Stimulated activated CD4-positive, alpha-beta T cell treated with anti-CD3 and anti-CD28 coated beads, Interleukin-2, amount 100 ng/mL, for 48 hours (primary cell): ENCODE data around the gene ADCY2.
A peak's percentile ranks its signal among the peaks of the same experiment; 100 is the strongest.

Source experiments
- DNase-seq, 2 donors: peaks; one replicate each; pipeline ENCODE4 v3.0.0-alpha.2; 2020

ADCY2 gene

GRCh38 chr5:7753181-7753580 lies 357.2 kb downstream of the ADCY2 start:
- no peak for DNase-seq

- no peak for DNase-seq
These were observed 357.7 kb downstream of the ADCY2 start for GRCh38 chr5:7753596-7753995.

- no peak for DNase-seq
These were observed 358.6 kb downstream of the ADCY2 start for GRCh38 chr5:7754490-7754889.

GRCh38 chr5:7754997-7755596 lies 359.2 kb downstream of the ADCY2 start:
- peak; percentile 24 to 46 for DNase-seq

GRCh38 chr5:7755958-7756357 lies 360.0 kb downstream of the ADCY2 start:
- no peak for DNase-seq

- no peak for DNase-seq
These were observed 360.5 kb downstream of the ADCY2 start for GRCh38 chr5:7756453-7756852.

GRCh38 chr5:7759257-7759871 lies 363.4 kb downstream of the ADCY2 start:
- DNase-seq: no peak

- DNase-seq: no peak
These were observed 364.1 kb downstream of the ADCY2 start for GRCh38 chr5:7759951-7760580.

- no peak for DNase-seq
These were observed 366.3 kb downstream of the ADCY2 start for GRCh38 chr5:7762267-7762666.

- no peak for DNase-seq
These were observed 367.7 kb downstream of the ADCY2 start for GRCh38 chr5:7763621-7764072.

GRCh38 chr5:7764452-7764851 lies 368.5 kb downstream of the ADCY2 start:
- no peak for DNase-seq

GRCh38 chr5:7770436-7770835 lies 374.5 kb downstream of the ADCY2 start:
- no peak for DNase-seq

GRCh38 chr5:7772141-7772540 lies 376.2 kb downstream of the ADCY2 start:
- no peak for DNase-seq

- no peak for DNase-seq
These were observed 377.2 kb downstream of the ADCY2 start for GRCh38 chr5:7773178-7773577.

GRCh38 chr5:7776442-7776841 lies 380.5 kb downstream of the ADCY2 start:
- DNase-seq: no peak

GRCh38 chr5:7779019-7780005 lies 383.4 kb downstream of the ADCY2 start:
- DNase-seq: no peak

- no peak for DNase-seq
These were observed 386.0 kb downstream of the ADCY2 start for GRCh38 chr5:7781899-7782298.

- DNase-seq: no peak
These were observed 388.9 kb downstream of the ADCY2 start for GRCh38 chr5:7784683-7785380.

- no peak for DNase-seq
These were observed 391.8 kb downstream of the ADCY2 start for GRCh38 chr5:7787770-7788169.

- no peak for DNase-seq
These were observed 393.6 kb downstream of the ADCY2 start for GRCh38 chr5:7789567-7789966.

GRCh38 chr5:7793895-7794294 lies 398.0 kb downstream of the ADCY2 start:
- DNase-seq: no peak

GRCh38 chr5:7794311-7794710 lies 398.4 kb downstream of the ADCY2 start:
- DNase-seq: no peak

GRCh38 chr5:7794823-7795222 lies 398.9 kb downstream of the ADCY2 start:
- DNase-seq: no peak
